Measurements from ENCODE around the gene SMIM27. TPM values are rescaled to one million over a fixed set of nuclear protein-coding genes. Genes with fewer than 3 reads are reported as not detected.

Gene SMIM27
- total and polyA plus RNA-seq, 2 of the 13 experiments (the other 11 are each of a cell fraction or from before 2014, with no cell fraction given): 17.9 to 19.0 TPM

DNA sequence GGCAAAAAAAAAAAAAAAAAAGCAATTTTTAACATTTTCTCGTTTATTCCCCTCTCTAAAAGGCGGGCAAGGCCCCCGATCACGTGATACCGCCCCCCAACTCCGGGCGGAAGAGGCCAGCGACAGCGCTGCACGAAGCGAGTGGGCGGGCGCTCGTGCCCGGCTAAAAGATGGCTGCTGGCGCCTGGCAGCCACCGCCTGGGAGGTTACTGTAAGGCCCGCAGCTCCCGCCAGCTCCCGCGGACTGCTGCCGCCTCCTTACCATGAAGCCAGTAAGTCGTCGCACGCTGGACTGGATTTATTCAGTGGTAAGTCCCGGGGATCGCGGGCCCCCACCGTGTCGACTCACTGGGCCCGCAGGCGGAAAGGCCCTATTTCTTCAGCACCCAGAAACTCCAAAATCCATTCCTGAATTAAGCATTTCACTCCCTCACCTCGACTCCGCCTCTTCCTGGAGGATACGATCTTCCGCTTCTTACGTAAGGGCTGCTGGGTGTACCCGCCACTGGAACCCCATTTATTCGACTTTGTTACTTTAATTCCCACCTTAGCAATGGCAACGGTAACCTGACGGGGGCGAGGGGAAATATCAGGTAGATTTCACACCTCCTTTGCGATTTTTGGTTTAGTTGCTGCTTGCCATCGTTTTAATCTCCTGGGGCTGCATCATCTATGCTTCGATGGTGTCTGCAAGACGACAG, at the start of gene SMIM27, which contains the start of gene TOPORS (continued):
- TF ChIP-seq SALL1 (CRISPR knock-in tag; IDR thresholded peaks at IDR 0.05) (peak; percentile 79; the same call in 1 of the 2 replicates), RXRA (CRISPR knock-in tag; IDR thresholded peaks at IDR 0.05) (peak; percentile 66; the same call in 1 of the 2 replicates), ZNF75D (CRISPR knock-in tag; IDR thresholded peaks at IDR 0.05; ENCODE audit: borderline replicate concordance) (no peak), FOXK2 (IDR thresholded peaks at IDR 0.05) (no peak), SP1 (IDR thresholded peaks at IDR 0.05) (no peak), SP1 (CRISPR knock-in tag; IDR thresholded peaks at IDR 0.05) (peak; percentile 96), MXD4 (CRISPR knock-in tag; IDR thresholded peaks at IDR 0.05) (peak; percentile 65; the same call in 1 of the 2 replicates), HHEX (CRISPR knock-in tag; IDR thresholded peaks at IDR 0.05) (no peak), YY1 (IDR thresholded peaks at IDR 0.05; ENCODE audit: insufficient read depth, insufficient replicate concordance, low read depth, low read length) (peak; percentile 99), ZNF18 (CRISPR knock-in tag; IDR thresholded peaks at IDR 0.05; ENCODE audit: insufficient replicate concordance) (no peak), ZNF788 (CRISPR knock-in tag; IDR thresholded peaks at IDR 0.05; ENCODE audit: borderline replicate concordance) (peak; percentile 21; the same call in 1 of the 2 replicates), DRAP1 (CRISPR knock-in tag; IDR thresholded peaks at IDR 0.05) (peak; percentile 55), ZNF263 (CRISPR knock-in tag; IDR thresholded peaks at IDR 0.05) (no peak), ZNF546 (CRISPR knock-in tag; conservative IDR thresholded peaks at IDR 0.05) (peak; percentile 71; the same call in 1 of the 2 replicates), NPAS2 (CRISPR knock-in tag; IDR thresholded peaks at IDR 0.05; ENCODE audit: borderline replicate concordance) (no peak), ZNF563 (CRISPR knock-in tag; IDR thresholded peaks at IDR 0.05) (peak; percentile 76; the same call in 1 of the 2 replicates), WIZ (CRISPR knock-in tag; IDR thresholded peaks at IDR 0.05) (0 out of 2 replicates have a peak, but pooled peaks have one; percentile 33), NFE2 (CRISPR knock-in tag; IDR thresholded peaks at IDR 0.05) (no peak), NR2F1 (CRISPR knock-in tag; IDR thresholded peaks at IDR 0.05) (no peak), ZNF329 (CRISPR knock-in tag; IDR thresholded peaks at IDR 0.05; ENCODE audit: low read depth) (no peak), MED13 (CRISPR knock-in tag; IDR thresholded peaks at IDR 0.05) (no peak), ZNF530 (CRISPR knock-in tag; IDR thresholded peaks at IDR 0.05; ENCODE audit: low read depth) (no peak), NCOA5 (CRISPR knock-in tag; IDR thresholded peaks at IDR 0.05) (no peak), MIXL1 (CRISPR knock-in tag; IDR thresholded peaks at IDR 0.05) (0 out of 2 replicates have a peak, but pooled peaks have one; percentile 11)
- TF ChIP-seq, protein P1, sequence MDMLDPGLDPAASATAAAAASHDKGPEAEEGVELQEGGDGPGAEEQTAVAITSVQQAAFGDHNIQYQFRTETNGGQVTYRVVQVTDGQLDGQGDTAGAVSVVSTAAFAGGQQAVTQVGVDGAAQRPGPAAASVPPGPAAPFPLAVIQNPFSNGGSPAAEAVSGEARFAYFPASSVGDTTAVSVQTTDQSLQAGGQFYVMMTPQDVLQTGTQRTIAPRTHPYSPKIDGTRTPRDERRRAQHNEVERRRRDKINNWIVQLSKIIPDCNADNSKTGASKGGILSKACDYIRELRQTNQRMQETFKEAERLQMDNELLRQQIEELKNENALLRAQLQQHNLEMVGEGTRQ (IDR thresholded peaks at IDR 0.05; ENCODE audit: low read depth, low read length): peak; percentile 83
- TF ChIP-seq, protein P1 (CRISPR knock-in tag; IDR thresholded peaks at IDR 0.05; ENCODE audit: borderline replicate concordance): peak; percentile 93; the same call in 1 of the 2 replicates
- TF ChIP-seq, protein P2, sequence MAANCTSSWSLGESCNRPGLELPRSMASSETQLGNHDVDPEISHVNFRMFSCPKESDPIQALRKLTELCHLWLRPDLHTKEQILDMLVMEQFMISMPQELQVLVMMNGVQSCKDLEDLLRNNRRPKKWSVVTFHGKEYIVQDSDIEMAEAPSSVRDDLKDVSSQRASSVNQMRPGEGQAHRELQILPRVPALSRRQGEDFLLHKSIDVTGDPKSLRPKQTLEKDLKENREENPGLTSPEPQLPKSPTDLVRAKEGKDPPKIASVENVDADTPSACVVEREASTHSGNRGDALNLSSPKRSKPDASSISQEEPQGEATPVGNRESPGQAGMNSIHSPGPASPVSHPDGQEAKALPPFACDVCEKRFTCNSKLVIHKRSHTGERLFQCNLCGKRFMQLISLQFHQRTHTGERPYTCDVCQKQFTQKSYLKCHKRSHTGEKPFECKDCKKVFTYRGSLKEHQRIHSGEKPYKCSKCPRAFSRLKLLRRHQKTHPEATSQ (CRISPR knock-in tag; IDR thresholded peaks at IDR 0.05; ENCODE audit: borderline replicate concordance): no peak

All from HepG2 (cell line).